ENCODE data around the gene CD9. TPM values are rescaled to one million over a fixed set of nuclear protein-coding genes. Genes with fewer than 3 reads are reported as not detected.

Gene CD9
- polyA plus RNA-seq, 1 donor from 2014 or later: not detected

DNA sequence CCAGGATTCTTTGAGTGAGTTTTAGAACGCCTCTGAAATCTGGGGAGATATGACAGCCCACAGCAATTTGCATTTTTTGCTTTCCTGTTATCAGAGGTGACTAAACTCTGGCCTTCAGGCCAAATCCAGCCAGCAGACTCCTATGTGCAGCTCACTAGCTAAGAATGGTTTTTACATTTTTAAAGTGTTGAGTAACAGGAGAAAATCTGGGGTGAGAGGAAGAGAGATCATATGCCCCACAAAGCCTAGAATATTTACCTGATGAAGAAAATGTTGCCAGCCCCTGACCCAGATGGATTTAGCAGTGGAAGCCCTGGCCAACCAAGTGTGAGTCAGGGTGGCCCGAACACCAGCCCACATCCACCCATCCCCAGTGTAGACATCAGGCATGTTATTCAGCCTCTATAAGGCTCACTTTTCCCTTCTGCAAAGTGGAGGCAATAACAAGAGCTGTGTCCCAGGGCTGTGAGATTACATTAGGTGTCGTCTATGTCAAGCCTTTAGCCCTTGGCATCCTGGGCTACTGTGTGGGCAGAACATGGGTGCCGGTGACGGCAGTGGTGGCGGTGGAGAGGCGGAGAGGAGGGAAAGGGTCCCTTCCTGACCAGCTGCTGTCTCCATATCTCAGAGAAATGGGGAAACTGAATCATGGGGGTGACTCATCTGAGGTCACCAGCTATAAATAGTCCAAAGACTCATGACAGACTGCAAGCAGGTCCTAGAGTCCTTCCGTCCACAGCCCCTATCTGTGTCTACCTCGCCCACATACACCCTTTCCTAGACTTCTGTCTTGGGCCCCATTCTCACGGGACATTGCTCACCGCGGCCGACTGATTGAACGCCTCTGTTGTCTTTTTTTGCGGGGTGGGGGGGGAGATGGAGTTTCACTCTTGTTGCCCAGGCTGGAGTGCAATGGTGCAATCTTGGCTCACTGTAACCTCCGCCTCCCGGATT, 32.6 kb upstream of the CD9 start:
- Histone ChIP-seq H3K9me3 (ENCODE audit: low read length) (no peaks in the 10 kb centered on the region), H3K27ac (ENCODE audit: low read length) (no peak overlapping the region), H3K4me3 (ENCODE audit: low read length) (no peak overlapping the region), H3K4me2 (ENCODE audit: low read length) (no peak overlapping the region), H4K20me1 (ENCODE audit: insufficient read depth) (no peaks in the 10 kb centered on the region), H3K79me2 (replicated peaks; ENCODE audit: insufficient read depth, low read length) (no peaks in the 10 kb centered on the region), H3K9me2 (ENCODE audit: insufficient read depth, low read length) (no peaks in the 10 kb centered on the region), H2AFZ (ENCODE audit: low read depth, low read length) (no peak overlapping the region), H3K27me3 (ENCODE audit: insufficient read depth, low read depth, low read length) (no peaks in the 10 kb centered on the region), H3F3A (ENCODE audit: insufficient read depth, low read length, poor library complexity, severe bottlenecking) (no peaks in the 10 kb centered on the region), H3K9ac (ENCODE audit: low read length) (no peak overlapping the region), H3K36me3 (ENCODE audit: insufficient read depth, low read length) (no peaks in the 10 kb centered on the region)
- no peak for TF ChIP-seq RAD21 (conservative IDR thresholded peaks at IDR 0.05)
- TF ChIP-seq, protein P1, sequence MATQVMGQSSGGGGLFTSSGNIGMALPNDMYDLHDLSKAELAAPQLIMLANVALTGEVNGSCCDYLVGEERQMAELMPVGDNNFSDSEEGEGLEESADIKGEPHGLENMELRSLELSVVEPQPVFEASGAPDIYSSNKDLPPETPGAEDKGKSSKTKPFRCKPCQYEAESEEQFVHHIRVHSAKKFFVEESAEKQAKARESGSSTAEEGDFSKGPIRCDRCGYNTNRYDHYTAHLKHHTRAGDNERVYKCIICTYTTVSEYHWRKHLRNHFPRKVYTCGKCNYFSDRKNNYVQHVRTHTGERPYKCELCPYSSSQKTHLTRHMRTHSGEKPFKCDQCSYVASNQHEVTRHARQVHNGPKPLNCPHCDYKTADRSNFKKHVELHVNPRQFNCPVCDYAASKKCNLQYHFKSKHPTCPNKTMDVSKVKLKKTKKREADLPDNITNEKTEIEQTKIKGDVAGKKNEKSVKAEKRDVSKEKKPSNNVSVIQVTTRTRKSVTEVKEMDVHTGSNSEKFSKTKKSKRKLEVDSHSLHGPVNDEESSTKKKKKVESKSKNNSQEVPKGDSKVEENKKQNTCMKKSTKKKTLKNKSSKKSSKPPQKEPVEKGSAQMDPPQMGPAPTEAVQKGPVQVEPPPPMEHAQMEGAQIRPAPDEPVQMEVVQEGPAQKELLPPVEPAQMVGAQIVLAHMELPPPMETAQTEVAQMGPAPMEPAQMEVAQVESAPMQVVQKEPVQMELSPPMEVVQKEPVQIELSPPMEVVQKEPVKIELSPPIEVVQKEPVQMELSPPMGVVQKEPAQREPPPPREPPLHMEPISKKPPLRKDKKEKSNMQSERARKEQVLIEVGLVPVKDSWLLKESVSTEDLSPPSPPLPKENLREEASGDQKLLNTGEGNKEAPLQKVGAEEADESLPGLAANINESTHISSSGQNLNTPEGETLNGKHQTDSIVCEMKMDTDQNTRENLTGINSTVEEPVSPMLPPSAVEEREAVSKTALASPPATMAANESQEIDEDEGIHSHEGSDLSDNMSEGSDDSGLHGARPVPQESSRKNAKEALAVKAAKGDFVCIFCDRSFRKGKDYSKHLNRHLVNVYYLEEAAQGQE (IDR thresholded peaks at IDR 0.05; ENCODE audit: borderline replicate concordance): no peak
- no peak for TF ChIP-seq MXI1 (conservative IDR thresholded peaks at IDR 0.05; ENCODE audit: poor library complexity, severe bottlenecking)
- TF ChIP-seq POLR2AphosphoS5 (IDR thresholded peaks at IDR 0.05): no peak
- TF ChIP-seq, protein P2, sequence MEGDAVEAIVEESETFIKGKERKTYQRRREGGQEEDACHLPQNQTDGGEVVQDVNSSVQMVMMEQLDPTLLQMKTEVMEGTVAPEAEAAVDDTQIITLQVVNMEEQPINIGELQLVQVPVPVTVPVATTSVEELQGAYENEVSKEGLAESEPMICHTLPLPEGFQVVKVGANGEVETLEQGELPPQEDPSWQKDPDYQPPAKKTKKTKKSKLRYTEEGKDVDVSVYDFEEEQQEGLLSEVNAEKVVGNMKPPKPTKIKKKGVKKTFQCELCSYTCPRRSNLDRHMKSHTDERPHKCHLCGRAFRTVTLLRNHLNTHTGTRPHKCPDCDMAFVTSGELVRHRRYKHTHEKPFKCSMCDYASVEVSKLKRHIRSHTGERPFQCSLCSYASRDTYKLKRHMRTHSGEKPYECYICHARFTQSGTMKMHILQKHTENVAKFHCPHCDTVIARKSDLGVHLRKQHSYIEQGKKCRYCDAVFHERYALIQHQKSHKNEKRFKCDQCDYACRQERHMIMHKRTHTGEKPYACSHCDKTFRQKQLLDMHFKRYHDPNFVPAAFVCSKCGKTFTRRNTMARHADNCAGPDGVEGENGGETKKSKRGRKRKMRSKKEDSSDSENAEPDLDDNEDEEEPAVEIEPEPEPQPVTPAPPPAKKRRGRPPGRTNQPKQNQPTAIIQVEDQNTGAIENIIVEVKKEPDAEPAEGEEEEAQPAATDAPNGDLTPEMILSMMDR (IDR thresholded peaks at IDR 0.05; ENCODE audit: poor library complexity, severe bottlenecking): no peak
- TF ChIP-seq EP300 (conservative IDR thresholded peaks at IDR 0.05; ENCODE audit: poor library complexity, severe bottlenecking): no peak
- no peak for TF ChIP-seq EZH2 (IDR thresholded peaks at IDR 0.05; ENCODE audit: borderline replicate concordance, insufficient read depth, low read length, poor library complexity, severe bottlenecking)
- TF ChIP-seq TAF1 (IDR thresholded peaks at IDR 0.05; ENCODE audit: low read depth): no peak
- TF ChIP-seq SMC3 (conservative IDR thresholded peaks at IDR 0.05; ENCODE audit: poor library complexity): no peak

DNA sequence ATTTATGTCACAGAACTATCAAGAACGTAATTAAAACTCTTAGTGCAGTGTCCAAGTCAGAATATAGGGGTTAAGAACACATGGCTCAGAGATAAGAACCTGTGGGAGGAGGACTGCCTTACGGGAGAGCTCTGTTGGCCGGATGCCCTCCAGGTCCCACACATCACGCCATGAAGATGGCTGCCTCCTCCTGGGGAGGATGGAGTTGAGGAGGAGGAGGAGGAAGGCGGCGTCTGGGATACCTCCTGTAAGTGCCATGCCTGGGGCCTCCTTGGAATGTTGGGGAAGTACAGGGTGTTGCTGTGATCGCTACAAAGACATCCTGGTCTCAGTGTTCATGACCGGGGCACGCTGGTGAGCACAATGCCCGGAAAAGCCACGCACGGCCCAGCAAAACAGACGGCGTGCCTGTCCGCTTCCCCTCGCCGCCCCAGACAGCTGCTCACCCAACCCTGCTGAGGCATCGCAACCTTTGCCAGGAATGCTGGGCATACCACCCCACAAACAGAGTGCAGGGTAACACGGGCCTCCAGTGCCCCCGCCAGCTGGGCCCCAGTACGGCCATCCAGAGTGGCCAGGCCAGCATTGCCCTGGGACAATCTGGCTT, 28.7 kb upstream of the CD9 start:
- Histone ChIP-seq H2AFZ (ENCODE audit: low read depth, low read length) (no peak overlapping the region), H4K20me1 (ENCODE audit: insufficient read depth) (no peaks in the 10 kb centered on the region), H3K9me3 (ENCODE audit: low read length) (no peaks in the 10 kb centered on the region), H3K9ac (ENCODE audit: low read length) (no peak overlapping the region), H3F3A (ENCODE audit: insufficient read depth, low read length, poor library complexity, severe bottlenecking) (no peaks in the 10 kb centered on the region), H3K27me3 (ENCODE audit: insufficient read depth, low read depth, low read length) (no peaks in the 10 kb centered on the region), H3K27ac (ENCODE audit: low read length) (no peak overlapping the region), H3K9me2 (ENCODE audit: insufficient read depth, low read length) (no peaks in the 10 kb centered on the region), H3K79me2 (replicated peaks; ENCODE audit: insufficient read depth, low read length) (no peaks in the 10 kb centered on the region), H3K36me3 (ENCODE audit: insufficient read depth, low read length) (no peaks in the 10 kb centered on the region), H3K4me3 (ENCODE audit: low read length) (no peak overlapping the region), H3K4me2 (ENCODE audit: low read length) (no peak overlapping the region)
- TF ChIP-seq, protein P2 (IDR thresholded peaks at IDR 0.05; ENCODE audit: poor library complexity, severe bottlenecking): no peak
- TF ChIP-seq TAF1 (IDR thresholded peaks at IDR 0.05; ENCODE audit: low read depth): no peak
- TF ChIP-seq EP300 (conservative IDR thresholded peaks at IDR 0.05; ENCODE audit: poor library complexity, severe bottlenecking): no peak
- TF ChIP-seq MXI1 (conservative IDR thresholded peaks at IDR 0.05; ENCODE audit: poor library complexity, severe bottlenecking): no peak
- TF ChIP-seq POLR2AphosphoS5 (IDR thresholded peaks at IDR 0.05): no peak
- no peak for TF ChIP-seq RAD21 (conservative IDR thresholded peaks at IDR 0.05)
- TF ChIP-seq SMC3 (conservative IDR thresholded peaks at IDR 0.05; ENCODE audit: poor library complexity): no peak
- TF ChIP-seq, protein P1 (IDR thresholded peaks at IDR 0.05; ENCODE audit: borderline replicate concordance): no peak
- no peak for TF ChIP-seq EZH2 (IDR thresholded peaks at IDR 0.05; ENCODE audit: borderline replicate concordance, insufficient read depth, low read length, poor library complexity, severe bottlenecking)
